Activated effector memory CD4-positive, alpha-beta T cell treated with anti-CD3 and anti-CD28 coated beads, Interleukin-2, amount 50 U/mL, for 16 hours (primary cell): ENCODE results near the gene OR2A2.

Experiments
- DNase-seq: peaks from one replicate; pipeline ENCODE4 v3.0.0-alpha.2; 2020

Gene OR2A2

DNA sequence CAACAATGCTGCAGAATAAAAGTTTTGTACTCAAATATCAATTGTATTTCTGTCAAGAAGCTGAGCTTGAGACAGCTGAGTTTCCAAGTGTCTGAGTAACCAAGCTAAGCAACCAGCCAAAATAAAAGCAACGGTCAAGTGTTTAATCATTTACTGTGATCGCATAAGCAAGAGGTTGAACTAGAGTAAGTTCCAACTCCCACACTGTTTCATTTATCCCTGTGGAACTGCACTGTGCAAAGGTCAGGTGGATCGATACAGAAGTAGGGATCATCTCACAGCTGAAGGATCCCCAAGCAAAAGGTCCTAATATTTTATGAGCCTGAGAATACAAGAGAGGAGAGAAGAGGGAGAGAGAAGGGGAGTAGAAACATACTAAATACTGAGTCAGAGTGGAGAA, 35.0 kb downstream of the OR2A2 start:
- no peak for DNase-seq

DNA sequence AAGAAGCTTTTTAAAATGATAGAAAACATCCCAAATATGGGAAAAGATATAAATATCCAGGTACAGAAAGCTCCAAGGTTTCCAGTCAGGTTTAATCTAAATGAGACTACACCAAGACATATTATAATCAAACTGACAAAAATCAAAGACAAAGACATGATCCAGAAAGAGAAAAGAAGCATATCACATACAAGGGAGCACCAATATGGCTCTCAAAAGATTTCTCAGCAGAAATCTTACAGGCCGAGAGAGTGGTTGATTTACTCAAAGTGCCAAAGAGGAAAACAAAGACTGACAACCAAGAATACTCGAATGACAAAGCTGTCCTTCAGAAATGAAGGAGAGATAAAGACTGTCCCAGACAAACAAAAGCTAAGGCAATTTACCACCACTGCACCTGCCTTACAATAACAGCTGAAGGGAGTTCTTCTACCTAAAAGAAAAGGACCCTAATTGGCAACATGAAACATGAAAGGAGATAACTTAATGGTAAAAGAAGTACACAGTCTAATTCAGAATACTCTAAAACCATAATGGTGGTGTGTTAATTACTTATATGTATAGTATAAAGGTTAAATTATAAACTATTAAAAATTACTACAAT, 38.9 kb downstream of the OR2A2 start:
- DNase-seq: no peak

DNA sequence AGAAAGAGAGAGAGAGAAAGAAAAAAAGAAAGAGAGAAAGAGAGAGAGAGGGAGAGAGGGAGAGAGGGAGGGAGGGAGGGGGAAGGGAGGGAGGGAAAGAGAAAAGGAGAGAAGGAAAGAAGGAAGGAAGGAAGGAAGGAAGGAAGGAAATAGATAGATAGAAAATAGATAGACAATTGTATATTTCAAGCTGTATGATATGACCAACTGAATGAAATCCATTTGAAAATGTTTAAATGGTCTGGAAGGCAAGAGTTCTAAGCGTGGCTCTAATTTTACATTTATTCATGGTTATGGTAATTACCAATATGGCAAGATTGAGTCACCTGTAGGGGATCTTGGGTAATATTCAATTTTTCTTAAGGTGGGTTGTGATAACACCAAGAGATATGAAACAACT, 49.5 kb downstream of the OR2A2 start:
- DNase-seq: no peak
